HT-29 (cell line): ENCODE data around the gene TAS2R41. TPM values are rescaled to one million over a fixed set of nuclear protein-coding genes. Genes with fewer than 3 reads are reported as not detected.

Experiments
- DNase-seq: peaks from one replicate; pipeline ENCODE4 v3.0.0-alpha.2; 2015; ENCODE audit warnings: low spot score
- total RNA-seq: library from RNA; depleted of rRNA; stranded (reverse); fragments of >200 nt; shearing (Covaris generic); gene quantifications from 2 replicates; pipeline ENCODE4 v1.2.3, GENCODE V29; 2014; rRNA removed

TAS2R41 gene, protein sequence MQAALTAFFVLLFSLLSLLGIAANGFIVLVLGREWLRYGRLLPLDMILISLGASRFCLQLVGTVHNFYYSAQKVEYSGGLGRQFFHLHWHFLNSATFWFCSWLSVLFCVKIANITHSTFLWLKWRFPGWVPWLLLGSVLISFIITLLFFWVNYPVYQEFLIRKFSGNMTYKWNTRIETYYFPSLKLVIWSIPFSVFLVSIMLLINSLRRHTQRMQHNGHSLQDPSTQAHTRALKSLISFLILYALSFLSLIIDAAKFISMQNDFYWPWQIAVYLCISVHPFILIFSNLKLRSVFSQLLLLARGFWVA
- not detected in 2 replicates for total RNA-seq

DNA sequence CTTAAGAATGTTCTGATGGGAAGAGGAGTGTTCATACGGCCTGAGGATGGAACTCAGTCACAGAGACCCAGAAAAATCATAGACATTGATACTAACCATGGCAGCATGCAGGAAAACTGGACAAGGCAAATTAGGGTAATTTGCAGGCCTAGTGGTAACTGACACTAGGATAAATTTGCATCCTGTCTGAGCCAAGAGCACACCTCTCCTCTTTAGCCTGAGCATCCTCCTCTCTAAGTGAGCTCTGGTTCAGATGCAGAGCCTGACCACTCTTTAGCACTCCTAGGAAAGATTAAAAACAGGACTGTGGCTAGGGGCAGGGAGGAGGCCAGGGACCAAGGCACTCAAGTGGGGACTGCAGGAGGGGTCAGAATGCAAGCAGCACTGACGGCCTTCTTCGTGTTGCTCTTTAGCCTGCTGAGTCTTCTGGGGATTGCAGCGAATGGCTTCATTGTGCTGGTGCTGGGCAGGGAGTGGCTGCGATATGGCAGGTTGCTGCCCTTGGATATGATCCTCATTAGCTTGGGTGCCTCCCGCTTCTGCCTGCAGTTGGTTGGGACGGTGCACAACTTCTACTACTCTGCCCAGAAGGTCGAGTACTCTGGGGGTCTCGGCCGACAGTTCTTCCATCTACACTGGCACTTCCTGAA is at the start of gene TAS2R41:
Gene TAS2R41, plus strand, starts transcription at position 373 of the 650 bp plus-strand sequence. Its CDS starts 0 bp downstream, at position 373.
- no peak for DNase-seq

GRCh38 chr7:143429770-143430698 is 47.6 kb upstream of the TAS2R41 start:
- DNase-seq: no peak

GRCh38 chr7:143431109-143431508 is 46.6 kb upstream of the TAS2R41 start:
- DNase-seq: no peak

DNA sequence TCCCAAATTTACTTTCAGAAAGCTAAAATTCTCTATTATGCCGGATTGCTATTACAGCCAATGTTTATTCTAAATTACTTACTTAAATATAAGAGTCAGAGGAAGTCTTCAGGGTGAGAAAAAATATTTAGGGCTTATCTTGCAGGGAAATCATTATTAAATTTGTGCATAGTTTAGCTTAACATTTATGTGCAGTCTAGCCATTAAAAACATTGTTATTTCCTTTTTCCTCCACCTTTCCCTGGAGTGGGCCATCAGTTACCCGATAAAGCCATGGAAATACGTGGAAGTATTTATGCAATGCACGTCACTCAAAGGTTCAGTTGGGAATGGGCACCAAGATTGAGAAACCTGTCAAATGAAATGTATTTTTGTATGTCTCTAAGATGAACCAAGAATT is 43.9 kb upstream of the TAS2R41 start:
- no peak for DNase-seq

DNA sequence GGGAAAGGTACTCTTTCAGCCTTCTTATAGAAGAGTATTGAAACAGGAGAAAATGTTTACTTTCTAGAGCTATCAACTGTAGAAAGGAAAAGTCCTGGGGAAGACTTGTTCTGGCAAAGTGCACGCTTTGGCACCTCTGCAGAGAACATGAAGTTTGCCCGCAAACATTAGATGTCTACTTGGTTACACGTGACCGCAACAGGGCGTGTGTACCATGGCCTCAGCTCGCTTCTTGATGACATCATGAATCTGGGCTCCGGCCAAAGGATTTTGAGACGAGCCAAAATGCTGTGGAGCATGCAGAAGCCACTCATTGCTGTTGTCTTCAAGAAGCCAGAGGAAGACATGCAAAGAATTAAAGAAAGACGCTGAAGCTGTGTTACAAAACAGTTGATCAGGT is 43.0 kb upstream of the TAS2R41 start:
- DNase-seq: peak; percentile 17

DNA sequence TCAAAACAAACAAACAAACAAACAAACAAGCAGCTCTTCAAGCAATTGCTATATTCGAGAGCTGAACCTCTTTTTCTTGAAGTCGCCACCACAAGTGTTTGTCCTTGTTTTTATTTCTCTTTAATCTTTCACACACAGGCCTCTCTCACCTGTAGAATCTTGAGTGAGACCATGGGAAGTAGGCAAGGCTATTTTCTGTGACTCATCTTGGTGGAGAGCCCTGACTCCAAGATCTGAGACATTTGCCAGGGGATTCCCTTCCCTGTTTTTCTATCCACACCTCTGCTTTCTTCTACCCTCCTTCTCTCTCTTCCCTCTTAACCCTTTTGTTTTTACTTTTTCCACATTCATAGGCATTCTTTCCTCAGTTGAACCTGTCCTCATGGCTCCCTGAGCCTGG is 42.4 kb upstream of the TAS2R41 start:
- DNase-seq: no peak

GRCh38 chr7:143436325-143436946 is 41.2 kb upstream of the TAS2R41 start:
- no peak for DNase-seq

- peak; percentile 9 for DNase-seq
Measured at GRCh38 chr7:143437578-143437977, 40.1 kb upstream of the TAS2R41 start.

- DNase-seq: no peak
Measured at GRCh38 chr7:143439866-143440265, 37.8 kb upstream of the TAS2R41 start.

DNA sequence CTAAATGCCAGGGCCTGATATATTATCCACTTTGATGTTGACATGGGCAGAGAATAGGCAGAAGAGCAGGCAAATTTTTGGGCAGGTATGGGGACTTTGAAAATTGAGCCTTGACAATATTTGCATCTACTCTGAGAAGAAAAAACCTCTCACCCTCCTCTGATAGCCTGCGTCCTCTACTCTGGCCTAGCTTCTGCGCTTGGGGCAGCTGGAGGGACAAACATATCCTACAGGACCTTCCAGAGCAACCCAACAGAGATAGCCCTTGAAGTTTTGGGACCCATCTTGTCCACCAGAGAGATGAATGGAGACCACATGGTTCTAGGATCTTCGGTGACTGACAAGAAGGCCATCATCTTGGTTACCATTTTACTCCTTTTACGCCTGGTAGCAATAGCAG is 34.5 kb upstream of the TAS2R41 start, which contains the start of gene TAS2R60:
Gene TAS2R60, plus strand, starts transcription at position 301 of the 400 bp plus-strand sequence. Its CDS starts 0 bp downstream, at position 301.
- no peak for DNase-seq

DNA sequence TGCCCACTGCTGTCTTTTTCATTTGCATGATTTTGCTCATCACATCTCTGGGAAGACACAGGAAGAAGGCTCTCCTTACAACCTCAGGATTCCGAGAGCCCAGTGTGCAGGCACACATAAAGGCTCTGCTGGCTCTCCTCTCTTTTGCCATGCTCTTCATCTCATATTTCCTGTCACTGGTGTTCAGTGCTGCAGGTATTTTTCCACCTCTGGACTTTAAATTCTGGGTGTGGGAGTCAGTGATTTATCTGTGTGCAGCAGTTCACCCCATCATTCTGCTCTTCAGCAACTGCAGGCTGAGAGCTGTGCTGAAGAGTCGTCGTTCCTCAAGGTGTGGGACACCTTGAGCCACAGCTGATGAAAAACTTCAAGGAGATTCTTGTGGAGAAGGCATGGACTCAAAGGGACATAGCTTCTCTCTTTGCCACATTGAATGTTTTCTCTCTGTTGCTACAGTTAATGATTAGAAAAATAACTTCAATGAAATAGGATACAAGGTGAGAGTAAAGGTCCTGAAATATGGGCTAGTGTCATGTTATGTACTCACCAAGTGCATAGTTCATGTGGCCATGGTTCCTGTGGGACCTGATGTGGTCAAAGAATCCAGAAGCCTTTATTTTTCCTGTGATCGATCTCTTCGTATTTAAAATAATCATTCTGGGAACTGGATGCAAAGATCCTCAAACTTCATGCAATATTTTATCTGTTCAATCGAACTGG is 33.5 kb upstream of the TAS2R41 start:
- no peak for DNase-seq

DNA sequence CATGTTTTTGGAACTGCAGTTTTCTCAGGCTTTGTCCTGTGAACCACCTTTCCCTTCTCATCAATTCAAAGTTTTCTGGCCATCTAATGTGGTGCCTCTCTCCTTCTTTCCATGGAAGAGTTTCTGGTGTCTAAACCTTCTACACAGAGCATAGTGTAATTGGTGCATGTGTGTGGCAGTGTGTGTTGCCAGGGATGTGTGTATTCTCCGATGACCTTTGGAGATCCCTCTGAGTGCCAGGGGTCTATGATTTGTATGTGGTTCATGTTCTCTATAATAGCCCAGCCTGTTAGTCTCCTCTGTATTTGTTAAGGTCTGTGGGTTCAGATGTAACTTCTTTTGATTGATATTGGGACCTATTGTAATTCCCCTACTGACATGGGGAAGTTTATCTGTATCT is 32.9 kb upstream of the TAS2R41 start:
- no peak for DNase-seq

GRCh38 chr7:143447466-143447865 is 30.2 kb upstream of the TAS2R41 start:
- no peak for DNase-seq

DNA sequence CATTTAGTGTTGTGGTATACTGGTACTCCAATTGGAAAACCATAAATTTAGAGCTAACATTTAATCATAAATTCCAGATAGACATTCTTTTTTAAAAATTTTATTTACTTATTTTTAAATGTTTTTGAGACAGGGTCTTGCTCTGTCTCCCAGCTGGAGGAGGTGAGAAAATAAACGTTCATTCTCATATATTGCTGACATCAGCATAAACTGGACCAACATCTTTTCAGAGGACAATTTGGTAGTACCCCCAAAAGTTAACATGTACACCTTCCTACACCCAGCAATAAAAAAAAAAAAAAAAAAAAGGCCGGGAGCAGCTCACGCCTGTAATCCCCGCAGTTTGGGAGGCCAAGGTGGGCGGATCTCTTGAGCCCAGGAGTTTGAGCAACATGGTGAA is 29.2 kb upstream of the TAS2R41 start:
- no peak for DNase-seq

DNA sequence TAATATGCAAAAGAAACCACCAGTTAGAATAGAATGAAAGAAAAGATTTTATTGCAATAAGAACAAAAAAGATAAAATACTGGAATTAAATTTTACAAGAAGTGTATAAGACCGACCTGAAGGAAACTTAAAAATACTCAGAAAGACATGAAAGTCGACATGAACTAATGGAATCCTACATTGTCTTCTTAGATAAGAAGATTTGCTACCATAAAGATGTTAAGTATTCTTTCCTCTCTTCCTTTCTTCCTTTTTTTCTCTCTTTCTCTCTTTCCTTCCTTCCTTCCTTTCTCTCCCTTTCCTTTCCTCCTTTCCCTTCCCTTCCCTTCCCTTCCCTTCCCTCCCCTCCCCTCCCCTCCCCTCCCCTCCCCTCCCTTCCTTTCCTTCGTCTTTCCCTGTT is 27.9 kb upstream of the TAS2R41 start:
- no peak for DNase-seq

DNA sequence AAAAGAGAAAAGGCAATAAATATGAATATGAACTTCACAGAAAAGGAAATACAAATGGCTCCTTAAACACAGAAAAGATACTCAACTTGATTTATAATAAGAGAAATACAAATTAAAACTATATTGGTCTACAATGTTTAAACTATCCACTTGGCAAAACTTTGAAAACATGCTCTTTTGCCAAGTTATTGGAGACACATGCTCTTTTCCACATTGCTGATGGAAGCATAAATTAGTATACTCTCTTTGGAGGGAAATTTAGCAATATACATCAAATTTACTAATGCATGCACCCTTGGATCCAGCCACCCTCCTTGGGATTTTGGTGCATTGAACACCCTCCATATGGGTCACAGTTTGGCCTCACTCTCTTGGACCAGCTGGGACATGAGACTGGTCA is 26.6 kb upstream of the TAS2R41 start:
- no peak for DNase-seq

- no peak for DNase-seq
Measured at GRCh38 chr7:143451746-143452145, 25.9 kb upstream of the TAS2R41 start.

DNA sequence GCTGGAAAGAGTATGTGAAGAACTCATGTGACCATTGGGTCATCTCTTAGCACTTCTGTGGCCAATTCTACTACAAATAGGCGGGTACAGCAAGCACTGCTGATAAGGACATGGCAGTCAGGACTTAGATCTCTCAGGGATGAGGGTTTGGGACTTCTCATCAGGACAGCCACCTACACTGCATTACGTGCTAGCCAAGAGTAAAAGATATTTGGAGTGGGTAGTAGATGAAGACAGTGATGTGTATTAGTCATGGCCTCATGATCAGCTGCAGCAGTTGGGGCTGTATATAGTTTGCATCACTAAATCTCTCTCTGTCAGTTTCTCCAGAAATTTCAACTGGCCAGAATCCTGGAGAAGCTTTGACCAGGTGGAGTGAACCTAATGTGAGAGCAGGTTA is 25.2 kb upstream of the TAS2R41 start:
- DNase-seq: no peak

- DNase-seq: peak; percentile 23
Measured at GRCh38 chr7:143454091-143454680, 23.5 kb upstream of the TAS2R41 start.

DNA sequence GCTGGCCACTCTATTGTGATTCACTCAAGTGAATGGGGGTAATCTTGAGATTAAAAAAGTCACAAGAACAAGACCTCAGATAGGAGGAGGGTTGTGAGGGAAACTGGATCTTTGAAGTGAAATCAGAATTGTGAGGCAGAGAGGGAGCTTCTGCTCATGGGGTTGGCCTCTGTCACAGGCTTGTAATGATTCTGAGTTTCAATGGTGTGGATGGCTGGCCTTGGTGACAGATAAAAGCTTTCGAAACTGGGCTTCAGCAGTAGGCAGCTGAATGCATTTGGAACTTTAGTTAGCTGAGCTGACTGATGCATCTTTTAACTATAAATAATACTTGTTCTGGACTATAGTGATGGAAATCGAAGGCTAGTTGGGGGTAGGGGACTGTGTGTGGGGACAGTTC is 22.2 kb upstream of the TAS2R41 start:
- DNase-seq: no peak

GRCh38 chr7:143455942-143456341 is 21.7 kb upstream of the TAS2R41 start:
- DNase-seq: no peak
